NCI-H748 (cell line): ENCODE measurements around the gene ENOX1.
A peak's percentile ranks its signal among the peaks of the same experiment; 100 is the strongest.

Experiments used
- DNase-seq: peaks from one replicate; lab custom pipeline; 2025; ENCODE audit not compliant: unreplicated experiment; lab: John Stamatoyannopoulos, UW

ENOX1 gene

GRCh38 chr13:43295825-43296564, 490.8 kb downstream of the ENOX1 start:
- no peak for DNase-seq

- no peak for DNase-seq
Measured at GRCh38 chr13:43295321-43295720, 491.5 kb downstream of the ENOX1 start.

GRCh38 chr13:43294412-43294811, 492.4 kb downstream of the ENOX1 start:
- DNase-seq = no peak

- DNase-seq = no peak
Measured at GRCh38 chr13:43293986-43294385, 492.8 kb downstream of the ENOX1 start.

- no peak for DNase-seq
Measured at GRCh38 chr13:43293561-43293960, 493.2 kb downstream of the ENOX1 start.

GRCh38 chr13:43293008-43293407, 493.8 kb downstream of the ENOX1 start:
- DNase-seq = no peak

- no peak for DNase-seq
Measured at GRCh38 chr13:43291287-43292060, 495.3 kb downstream of the ENOX1 start.

GRCh38 chr13:43289470-43290255, 497.1 kb downstream of the ENOX1 start:
- DNase-seq = peak; percentile 41

GRCh38 chr13:43286751-43287150, 500.0 kb downstream of the ENOX1 start:
- DNase-seq = no peak

- peak; percentile 15 for DNase-seq
Measured at GRCh38 chr13:43285933-43286597, 500.7 kb downstream of the ENOX1 start.

- no peak for DNase-seq
Measured at GRCh38 chr13:43284162-43284561, 502.6 kb downstream of the ENOX1 start.

- no peak for DNase-seq
Measured at GRCh38 chr13:43279696-43280095, 507.1 kb downstream of the ENOX1 start.

- DNase-seq = no peak
Measured at GRCh38 chr13:43278127-43278526, 508.6 kb downstream of the ENOX1 start.

GRCh38 chr13:43277142-43277541, 509.6 kb downstream of the ENOX1 start:
- DNase-seq = no peak

- no peak for DNase-seq
Measured at GRCh38 chr13:43274881-43275280, 511.9 kb downstream of the ENOX1 start.

- DNase-seq = no peak
Measured at GRCh38 chr13:43273362-43273761, 513.4 kb downstream of the ENOX1 start.

GRCh38 chr13:43272851-43273250, 513.9 kb downstream of the ENOX1 start:
- DNase-seq = peak; percentile 83

GRCh38 chr13:43271152-43271551, 515.6 kb downstream of the ENOX1 start:
- no peak for DNase-seq

- no peak for DNase-seq
Measured at GRCh38 chr13:43270130-43270830, 516.5 kb downstream of the ENOX1 start.

GRCh38 chr13:43269037-43269481, 517.7 kb downstream of the ENOX1 start:
- no peak for DNase-seq
